Measurements from ENCODE around the gene NBPF11. TPM values are rescaled to one million over a fixed set of nuclear protein-coding genes. Genes with fewer than 3 reads are reported as not detected.
"Not testable (repeated sequence)": the region's sequence is repeated elsewhere in the genome, so short reads cannot be mapped to it uniquely, and the experiment has no call there.

NBPF11 gene
- total RNA-seq, 1 donor from 2014 or later: 8.3 TPM

DNA sequence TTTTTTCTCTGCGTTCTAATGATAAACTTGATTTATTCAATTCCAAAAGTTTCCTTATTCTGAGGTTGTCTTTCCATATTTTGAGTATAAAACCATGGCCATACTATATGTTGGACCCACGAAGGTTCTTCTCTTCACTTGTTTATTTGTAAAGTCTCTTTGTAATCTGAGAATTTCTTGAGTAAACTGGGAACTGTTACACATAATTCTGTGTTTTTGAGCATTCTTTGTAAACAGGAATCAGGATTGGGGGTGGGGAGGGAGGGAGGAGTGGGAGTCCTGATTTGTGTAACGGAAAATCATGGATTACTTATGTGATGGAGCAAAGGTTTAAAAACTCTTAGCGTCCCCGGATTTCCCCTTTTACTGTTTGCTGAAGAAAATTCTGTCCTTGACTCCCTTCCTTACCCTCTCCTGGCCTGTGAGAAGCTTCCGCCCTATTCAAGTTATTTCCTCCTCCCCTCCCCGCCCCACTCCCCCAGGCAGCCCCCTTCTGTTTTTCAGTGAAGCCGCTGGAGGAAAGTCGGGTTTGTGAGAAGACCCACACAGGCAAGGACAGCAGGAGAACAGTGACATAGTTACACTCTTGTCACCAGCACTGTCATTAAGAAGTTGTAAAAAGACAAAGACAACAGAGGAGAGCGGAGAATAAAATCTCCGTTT lies 6.4 kb upstream of the NBPF11 start:
- H3K9me3 ChIP-seq (ENCODE audit: insufficient read depth, low read depth, low read length): no peaks in the 10 kb centered on the region
- H3K36me3 Mint-ChIP-seq (ENCODE audit: low read depth, unreplicated experiment): no peaks in the 10 kb centered on the region
- H3K27me3 Mint-ChIP-seq (ENCODE audit: low read depth, unreplicated experiment): no peaks in the 10 kb centered on the region
- no peak for TF ChIP-seq EZH2 (IDR thresholded peaks at IDR 0.05; ENCODE audit: insufficient read depth, low read length)
- TF ChIP-seq, protein P1, sequence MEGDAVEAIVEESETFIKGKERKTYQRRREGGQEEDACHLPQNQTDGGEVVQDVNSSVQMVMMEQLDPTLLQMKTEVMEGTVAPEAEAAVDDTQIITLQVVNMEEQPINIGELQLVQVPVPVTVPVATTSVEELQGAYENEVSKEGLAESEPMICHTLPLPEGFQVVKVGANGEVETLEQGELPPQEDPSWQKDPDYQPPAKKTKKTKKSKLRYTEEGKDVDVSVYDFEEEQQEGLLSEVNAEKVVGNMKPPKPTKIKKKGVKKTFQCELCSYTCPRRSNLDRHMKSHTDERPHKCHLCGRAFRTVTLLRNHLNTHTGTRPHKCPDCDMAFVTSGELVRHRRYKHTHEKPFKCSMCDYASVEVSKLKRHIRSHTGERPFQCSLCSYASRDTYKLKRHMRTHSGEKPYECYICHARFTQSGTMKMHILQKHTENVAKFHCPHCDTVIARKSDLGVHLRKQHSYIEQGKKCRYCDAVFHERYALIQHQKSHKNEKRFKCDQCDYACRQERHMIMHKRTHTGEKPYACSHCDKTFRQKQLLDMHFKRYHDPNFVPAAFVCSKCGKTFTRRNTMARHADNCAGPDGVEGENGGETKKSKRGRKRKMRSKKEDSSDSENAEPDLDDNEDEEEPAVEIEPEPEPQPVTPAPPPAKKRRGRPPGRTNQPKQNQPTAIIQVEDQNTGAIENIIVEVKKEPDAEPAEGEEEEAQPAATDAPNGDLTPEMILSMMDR (IDR thresholded peaks at IDR 0.05; ENCODE audit: insufficient read depth, low read depth, low read length): no peak
- no peak overlapping the region for H3K27ac Mint-ChIP-seq (ENCODE audit: unreplicated experiment)
- H3K27me3 ChIP-seq (ENCODE audit: insufficient read depth, low read length): peaks cover 44% of the 10 kb centered on the region
- no peak overlapping the region for H3K4me3 Mint-ChIP-seq (ENCODE audit: unreplicated experiment)
- no peak overlapping the region for H2AFZ ChIP-seq (ENCODE audit: low read depth, low read length)
- H3K36me3 ChIP-seq (ENCODE audit: insufficient read depth, low read length): no peaks in the 10 kb centered on the region
- H3K9ac ChIP-seq (ENCODE audit: low read length): no peak overlapping the region
- H3K4me3 ChIP-seq (ENCODE audit: insufficient read depth, low read depth, low read length): no peak overlapping the region
- H3K27ac ChIP-seq (ENCODE audit: low read depth, low read length): no peak overlapping the region
- FAIRE-seq (no peak), DNase-seq (ENCODE audit: low read depth) (no peak)
- H3K4me1 Mint-ChIP-seq (ENCODE audit: low read depth, unreplicated experiment): no peaks in the 10 kb centered on the region
- H3K9me3 Mint-ChIP-seq (ENCODE audit: unreplicated experiment): peaks cover 5% of the 10 kb centered on the region
- no peaks in the 10 kb centered on the region for H3K4me1 ChIP-seq (ENCODE audit: insufficient read depth, low read length)
- no peaks in the 10 kb centered on the region for H3K79me2 ChIP-seq (ENCODE audit: insufficient read depth, low read length)
- no peaks in the 10 kb centered on the region for H4K20me1 ChIP-seq (ENCODE audit: insufficient read depth, low read length)
- no peak overlapping the region for H3K4me2 ChIP-seq (ENCODE audit: low read length)

DNA sequence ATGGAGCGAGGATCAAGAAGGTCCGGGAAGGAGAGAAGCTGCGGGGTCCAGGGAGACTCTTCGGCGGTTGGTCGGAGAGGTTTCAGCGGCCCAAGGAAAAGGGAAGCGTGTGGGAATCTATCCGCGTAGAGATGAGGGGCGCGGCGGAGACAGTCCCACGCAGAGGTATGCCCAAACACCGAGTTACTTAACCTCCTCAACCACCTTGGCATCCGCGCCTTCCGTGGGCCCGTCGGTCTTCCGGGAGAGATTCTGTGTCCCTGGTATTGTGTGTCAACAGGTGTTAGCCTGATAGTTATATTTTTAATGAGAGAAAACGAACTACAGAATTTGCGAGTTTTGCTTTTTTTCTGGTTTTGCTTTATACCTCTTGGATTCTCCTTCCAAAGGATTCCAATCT lies 5.7 kb upstream of the NBPF11 start:
- not testable (repeated sequence) for FAIRE-seq; H3K27ac Mint-ChIP-seq (ENCODE audit: unreplicated experiment); DNase-seq (ENCODE audit: low read depth)

DNA sequence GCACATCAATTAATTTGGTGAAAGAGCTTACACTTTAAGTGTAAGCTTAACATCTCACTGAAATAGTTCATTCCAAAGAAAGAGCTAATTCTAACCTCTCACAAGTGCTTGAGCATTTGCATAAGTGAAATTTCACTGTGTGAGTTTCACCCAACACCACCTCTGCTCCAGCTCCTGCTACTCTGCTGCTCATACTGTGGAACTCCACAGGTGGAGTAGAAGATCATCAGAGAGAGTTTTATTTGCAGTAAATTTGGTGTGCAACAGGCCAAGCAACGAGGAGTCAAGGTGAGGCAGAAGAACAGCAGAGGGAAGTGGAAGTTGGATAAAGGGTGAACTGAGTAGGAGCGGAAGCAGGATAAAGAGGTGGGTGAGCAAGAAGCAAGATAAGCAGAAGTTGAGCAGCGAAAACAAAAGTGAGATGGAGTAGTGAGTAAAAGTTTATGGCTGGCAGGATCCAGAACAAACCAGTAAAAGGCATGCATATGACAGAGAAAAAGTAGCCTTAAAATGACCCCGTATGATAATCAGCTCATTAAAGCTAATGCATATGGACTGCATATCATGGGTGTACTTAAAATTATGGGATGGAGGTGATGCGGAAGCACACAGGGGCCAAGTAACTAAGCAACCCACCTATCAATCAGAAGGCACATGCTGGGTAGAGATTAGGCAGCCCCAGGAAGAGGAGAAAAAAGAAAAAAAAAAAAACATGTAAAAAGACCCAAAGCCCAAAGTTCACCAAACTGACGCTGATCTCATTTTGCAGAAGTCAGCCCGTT lies 3.6 kb upstream of the NBPF11 start:
- not testable (repeated sequence) for H3K27me3 Mint-ChIP-seq (ENCODE audit: low read depth, unreplicated experiment); H3K36me3 Mint-ChIP-seq (ENCODE audit: low read depth, unreplicated experiment); H3K4me1 Mint-ChIP-seq (ENCODE audit: low read depth, unreplicated experiment); H3K27ac Mint-ChIP-seq (ENCODE audit: unreplicated experiment); H3K9me3 ChIP-seq (ENCODE audit: insufficient read depth, low read depth, low read length); H2AFZ ChIP-seq (ENCODE audit: low read depth, low read length); H3K4me3 ChIP-seq (ENCODE audit: insufficient read depth, low read depth, low read length); H3K4me2 ChIP-seq (ENCODE audit: low read length); H3K36me3 ChIP-seq (ENCODE audit: insufficient read depth, low read length); H3K4me3 Mint-ChIP-seq (ENCODE audit: unreplicated experiment); H3K9me3 Mint-ChIP-seq (ENCODE audit: unreplicated experiment); FAIRE-seq; H4K20me1 ChIP-seq (ENCODE audit: insufficient read depth, low read length); H3K27ac ChIP-seq (ENCODE audit: low read depth, low read length); H3K79me2 ChIP-seq (ENCODE audit: insufficient read depth, low read length); H3K9ac ChIP-seq (ENCODE audit: low read length); H3K4me1 ChIP-seq (ENCODE audit: insufficient read depth, low read length); DNase-seq (ENCODE audit: low read depth)
- H3K27me3 ChIP-seq (ENCODE audit: insufficient read depth, low read length): peaks cover 26% of the 10 kb centered on the region

More for the DNA sequence above, 5.7 kb upstream of the NBPF11 start:
- not testable (repeated sequence) for H3K27ac ChIP-seq (ENCODE audit: low read depth, low read length); H3K36me3 ChIP-seq (ENCODE audit: insufficient read depth, low read length); H3K4me3 ChIP-seq (ENCODE audit: insufficient read depth, low read depth, low read length); H3K27me3 Mint-ChIP-seq (ENCODE audit: low read depth, unreplicated experiment); H3K9ac ChIP-seq (ENCODE audit: low read length); H3K79me2 ChIP-seq (ENCODE audit: insufficient read depth, low read length); H4K20me1 ChIP-seq (ENCODE audit: insufficient read depth, low read length); H3K9me3 ChIP-seq (ENCODE audit: insufficient read depth, low read depth, low read length); H3K4me3 Mint-ChIP-seq (ENCODE audit: unreplicated experiment); H2AFZ ChIP-seq (ENCODE audit: low read depth, low read length); H3K4me1 Mint-ChIP-seq (ENCODE audit: low read depth, unreplicated experiment); H3K36me3 Mint-ChIP-seq (ENCODE audit: low read depth, unreplicated experiment); H3K4me2 ChIP-seq (ENCODE audit: low read length); H3K9me3 Mint-ChIP-seq (ENCODE audit: unreplicated experiment); H3K4me1 ChIP-seq (ENCODE audit: insufficient read depth, low read length)
- peaks cover 43% of the 10 kb centered on the region for H3K27me3 ChIP-seq (ENCODE audit: insufficient read depth, low read length)

DNA sequence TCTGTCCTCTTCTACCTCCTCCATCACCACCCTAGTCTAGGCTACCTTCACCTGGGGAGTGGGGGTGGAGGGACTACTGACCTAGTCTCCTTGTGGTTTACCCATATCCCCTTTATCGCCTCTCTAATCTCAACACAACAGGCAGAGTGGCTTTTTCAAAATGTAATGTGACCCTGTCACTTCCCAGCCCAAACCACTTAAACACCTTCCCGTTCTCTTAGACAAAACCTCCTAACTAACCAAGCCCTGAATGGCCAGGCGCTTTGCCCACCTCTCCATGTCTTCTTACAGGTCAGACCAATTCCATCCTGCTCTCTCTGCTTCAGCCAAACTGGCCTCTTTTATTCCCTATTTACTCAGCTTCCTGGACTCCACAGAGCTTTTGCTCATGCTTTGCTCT lies 714 bp upstream of the NBPF11 start:
- H3K79me2 ChIP-seq (ENCODE audit: insufficient read depth, low read length); DNase-seq (ENCODE audit: low read depth); H3K4me1 Mint-ChIP-seq (ENCODE audit: low read depth, unreplicated experiment); H3K27me3 Mint-ChIP-seq (ENCODE audit: low read depth, unreplicated experiment); H3K4me2 ChIP-seq (ENCODE audit: low read length); H3K9ac ChIP-seq (ENCODE audit: low read length); H3K27ac ChIP-seq (ENCODE audit: low read depth, low read length); H3K4me1 ChIP-seq (ENCODE audit: insufficient read depth, low read length); H3K27ac Mint-ChIP-seq (ENCODE audit: unreplicated experiment); H3K36me3 ChIP-seq (ENCODE audit: insufficient read depth, low read length); H3K27me3 ChIP-seq (ENCODE audit: insufficient read depth, low read length); H3K9me3 ChIP-seq (ENCODE audit: insufficient read depth, low read depth, low read length); H3K36me3 Mint-ChIP-seq (ENCODE audit: low read depth, unreplicated experiment); FAIRE-seq; H4K20me1 ChIP-seq (ENCODE audit: insufficient read depth, low read length); H3K9me3 Mint-ChIP-seq (ENCODE audit: unreplicated experiment); H3K4me3 ChIP-seq (ENCODE audit: insufficient read depth, low read depth, low read length); H2AFZ ChIP-seq (ENCODE audit: low read depth, low read length): not testable (repeated sequence)
- H3K4me3 Mint-ChIP-seq (ENCODE audit: unreplicated experiment): peak overlapping the region; percentile 24

DNA sequence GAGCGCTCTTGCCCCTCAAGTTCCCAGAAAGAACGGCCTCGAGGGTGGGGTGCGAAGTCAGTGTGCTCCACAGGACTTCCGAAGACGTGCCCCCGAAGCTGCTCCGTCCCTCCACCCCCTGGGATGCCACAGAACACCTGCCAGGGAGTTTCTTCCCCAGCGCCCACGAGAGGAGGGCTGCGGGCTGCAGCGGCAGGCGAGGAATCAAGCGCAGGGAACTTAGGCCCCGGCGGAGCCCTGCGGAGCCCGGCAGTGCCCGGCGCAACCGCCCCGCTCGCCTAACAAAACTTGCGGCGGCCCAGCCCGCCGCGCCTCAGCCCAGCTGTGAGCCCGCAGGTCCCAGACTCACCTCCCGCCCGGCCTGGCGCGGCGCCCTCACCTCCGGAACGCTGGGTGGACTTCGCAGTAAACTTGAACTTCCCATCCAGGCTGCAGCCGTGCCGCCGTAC lies 686 bp downstream of the NBPF11 start:
- H4K20me1 ChIP-seq (ENCODE audit: insufficient read depth, low read length); H3K9me3 ChIP-seq (ENCODE audit: insufficient read depth, low read depth, low read length); H3K4me1 ChIP-seq (ENCODE audit: insufficient read depth, low read length); H3K79me2 ChIP-seq (ENCODE audit: insufficient read depth, low read length); H3K36me3 ChIP-seq (ENCODE audit: insufficient read depth, low read length); H3K27ac ChIP-seq (ENCODE audit: low read depth, low read length); FAIRE-seq; H3K27me3 ChIP-seq (ENCODE audit: insufficient read depth, low read length); H3K9me3 Mint-ChIP-seq (ENCODE audit: unreplicated experiment); H3K36me3 Mint-ChIP-seq (ENCODE audit: low read depth, unreplicated experiment); H3K27ac Mint-ChIP-seq (ENCODE audit: unreplicated experiment); H3K27me3 Mint-ChIP-seq (ENCODE audit: low read depth, unreplicated experiment); H3K4me1 Mint-ChIP-seq (ENCODE audit: low read depth, unreplicated experiment): not testable (repeated sequence)
- peak overlapping the region; percentile 80 for H3K9ac ChIP-seq (ENCODE audit: low read length)
- peak; percentile 10 for DNase-seq (ENCODE audit: low read depth)
- H3K4me2 ChIP-seq (ENCODE audit: low read length): peak overlapping the region; percentile 84
- H3K4me3 Mint-ChIP-seq (ENCODE audit: unreplicated experiment): peak overlapping the region; percentile 94
- H2AFZ ChIP-seq (ENCODE audit: low read depth, low read length): peak overlapping the region; percentile 41
- peak overlapping the region; percentile 60 for H3K4me3 ChIP-seq (ENCODE audit: insufficient read depth, low read depth, low read length)
